RCC 7860 (cell line): Measurements from ENCODE around the gene NDUFS2.

ENCODE experiments used
- DNase-seq: peaks from one replicate; pipeline ENCODE4 v3.0.0-alpha.2; 2015; ENCODE audit warnings: low spot score
- FAIRE-seq: peaks from 2 replicates; lab custom pipeline; 2012; peaks lifted over from hg19 to GRCh38; lab: Jason Lieb, UNC

Gene NDUFS2

GRCh38 chr1:161192476-161193465 lies 9.4 kb upstream of the NDUFS2 start:
- peak; percentile 35 for DNase-seq
- no peak for FAIRE-seq

- peak; percentile 9 for DNase-seq
These were observed 8.5 kb upstream of the NDUFS2 start for GRCh38 chr1:161193561-161194235.

GRCh38 chr1:161195171-161195570 lies 7.0 kb upstream of the NDUFS2 start:
- DNase-seq (no peak), FAIRE-seq (no peak)

More at GRCh38 chr1:161193561-161194235, 8.5 kb upstream of the NDUFS2 start:
- FAIRE-seq: no peak

- DNase-seq (no peak), FAIRE-seq (no peak)
These were observed 6.1 kb upstream of the NDUFS2 start for GRCh38 chr1:161196111-161196510.

- FAIRE-seq: no peak
- no peak for DNase-seq
These were observed 5.4 kb upstream of the NDUFS2 start for GRCh38 chr1:161196521-161197451.

- DNase-seq: no peak
- no peak for FAIRE-seq
These were observed 4.5 kb upstream of the NDUFS2 start for GRCh38 chr1:161197560-161198193.

GRCh38 chr1:161198194-161198896 lies 3.8 kb upstream of the NDUFS2 start:
- no peak for FAIRE-seq
- no peak for DNase-seq

- DNase-seq (no peak), FAIRE-seq (no peak)
These were observed 3.2 kb upstream of the NDUFS2 start, which contains the start of gene ADAMTS4 for GRCh38 chr1:161198897-161199431. Gene ADAMTS4 (minus strand): TSS chr1:161199054. CDS start chr1:161198627, 427 bp downstream.

GRCh38 chr1:161199506-161200139 lies 2.5 kb upstream of the NDUFS2 start:
- DNase-seq (no peak), FAIRE-seq (no peak)

GRCh38 chr1:161200421-161200991 lies 1.7 kb upstream of the NDUFS2 start:
- no peak for DNase-seq
- FAIRE-seq: no peak

GRCh38 chr1:161200992-161201835 lies 953 bp upstream of the NDUFS2 start:
- no peak for DNase-seq
- FAIRE-seq: no peak

GRCh38 chr1:161206411-161207140 lies 4.4 kb downstream of the NDUFS2 start:
- DNase-seq (no peak), FAIRE-seq (no peak)

GRCh38 chr1:161207173-161207572 lies 5.0 kb downstream of the NDUFS2 start:
- FAIRE-seq (no peak), DNase-seq (no peak)

GRCh38 chr1:161209790-161210409 lies 7.7 kb downstream of the NDUFS2 start:
- FAIRE-seq (no peak), DNase-seq (peak; percentile 51)

GRCh38 chr1:161214369-161214768 lies 12.2 kb downstream of the NDUFS2 start:
- no peak for DNase-seq
- no peak for FAIRE-seq

GRCh38 chr1:161215076-161215475 lies 12.9 kb downstream of the NDUFS2 start, which contains the start of gene FCER1G:
Gene FCER1G (plus strand): TSS chr1:161215295. CDS start chr1:161215322, 27 bp downstream.
- FAIRE-seq (no peak), DNase-seq (no peak)
